Sigmoid colon (tissue), 7 donors: Measurements from ENCODE around the gene LGSN. TPM values are rescaled to one million over a fixed set of nuclear protein-coding genes. Genes with fewer than 3 reads are reported as not detected.
"Not testable (repeated sequence)": the region's sequence is repeated elsewhere in the genome, so short reads cannot be mapped to it uniquely, and the experiment has no call there.

Experiments
- DNase-seq: peaks from one replicate; pipeline ENCODE4 v3.0.0-alpha.2; 2019
- H3K27ac ChIP-seq, 4 donors: fragments of 200-600 bp; sonication (generic); one replicate each; pipeline ENCODE4 v1.5.1; 2016 to 2019; ENCODE audit warnings: mild to moderate bottlenecking in 1 of 4
- H3K27me3 ChIP-seq, 3 donors: fragments of 200-600 bp; sonication (generic); one replicate each; pipeline ENCODE4 v1.5.1; 2019; ENCODE audit warnings: mild to moderate bottlenecking in 1 of 3
- H3K36me3 ChIP-seq, 4 donors: fragments of 200-600 bp; sonication (generic); one replicate each; pipeline ENCODE4 v1.5.1; 2016 to 2019
- H3K4me1 ChIP-seq, 4 donors: fragments of 200-600 bp; sonication (generic); one replicate each; pipeline ENCODE4 v1.5.1; 2017 to 2019
- H3K4me3 ChIP-seq, 4 donors: fragments of 200-600 bp; sonication (generic); one replicate each; pipeline ENCODE4 v1.5.1; 2017 to 2019; ENCODE audit warnings: mild to moderate bottlenecking in 2 of 4, moderate library complexity in 1 of 4
- H3K9me3 ChIP-seq, 4 donors: fragments of 200-600 bp in 3 of 4; sonication (generic) in 3 of 4; one replicate each; pipeline versions ENCODE4 v1.5.1 to v1.6.1; 2013 to 2019
- EP300 ChIP-seq, 4 donors: sonication (generic); formaldehyde crosslinking; IDR thresholded peaks; one replicate each; pipeline ENCODE4 v1.6.1; 2017; ENCODE audit warnings: antibody characterized with exemption in 4 of 4
- POLR2A ChIP-seq, 2 donors: fragments of 450-650 bp; IDR thresholded peaks; one replicate each; pipeline ENCODE4 v1.6.1; 2016; ENCODE audit warnings: antibody characterized with exemption in 2 of 2, mild to moderate bottlenecking in 2 of 2, moderate library complexity in 2 of 2
- POLR2AphosphoS5 ChIP-seq, 4 donors: sonication (generic); formaldehyde crosslinking; IDR thresholded peaks; one replicate each; pipeline ENCODE4 v1.6.1; 2017; ENCODE audit warnings: antibody characterized with exemption in 4 of 4
- WGBS, 2 donors: extraction: QIAGEN DNeasy Blood & Tissue Kit; methylation state at CpG; one replicate each; pipeline ENCODE4 v1.1.7; 2013; 5-methylcytosine and 5-hydroxymethylcytosine counted together
- intact Hi-C: fragments of 100-400 bp; cut with DNase I; formaldehyde crosslinking; loops from one replicate; pipeline ENCODE4 v1.15.1; 2023
- polyA plus RNA-seq, 3 donors: library from polyadenylated mRNA; stranded (reverse); fragments of 200-250 nt; gene quantifications; one replicate each; pipeline ENCODE4 v1.2.3, GENCODE V29; 2013
- total RNA-seq, 4 donors: library from RNA; depleted of rRNA; stranded (reverse); fragments of >200 nt; gene quantifications; one replicate each; pipeline ENCODE4 v1.1.0, GENCODE V29; 2016
- TF ChIP-seq, protein P1 (sequence below), 4 experiments: fragments of 450-650 bp in 3 of 4; fragments of 200-600 bp in 1 of 4; IDR thresholded peaks; one replicate each; pipeline ENCODE4 v1.5.1; 2016 to 2019; ENCODE audit warnings: antibody characterized with exemption in 4 of 4, mild to moderate bottlenecking in 3 of 4, moderate library complexity in 2 of 4
- donor health status: healthy with polysubstance abuse.
- donor health status: Bipolar disorder and iron deficiency.
- donor health status: healthy.

The LGSN gene
- total and polyA plus RNA-seq, 7 donors, result 0.12 TPM; not detected in 6

DNA sequence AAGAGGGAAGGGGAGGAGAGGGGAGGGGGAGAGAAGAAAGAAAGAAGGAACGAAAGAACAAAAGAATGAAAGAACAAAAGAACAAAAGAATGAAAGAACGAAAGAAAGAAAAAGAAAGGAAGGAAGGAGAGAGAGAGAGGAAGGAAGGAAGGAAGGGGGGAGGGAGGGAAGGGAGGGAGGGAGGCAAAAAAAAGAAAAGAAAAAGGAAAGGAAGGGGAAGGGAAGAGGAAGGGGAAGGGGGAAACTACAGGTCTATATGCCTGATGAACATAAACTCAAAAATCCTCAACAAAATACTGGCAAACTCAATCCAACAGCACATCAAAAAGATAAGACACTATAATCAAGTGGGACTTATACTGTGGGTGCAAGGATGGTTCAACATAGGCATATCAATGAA is 13.7 kb upstream of the LGSN start:
- intact Hi-C loops, result no loop called here
- Histone ChIP-seq H3K27ac (no peak overlapping the region), H3K4me1 (no peaks in the 10 kb centered on the region), H3K9me3 (no peaks in the 10 kb centered on the region), H3K27me3 (no peaks in the 10 kb centered on the region), H3K4me3 (no peak overlapping the region), H3K36me3 (no peaks in the 10 kb centered on the region)
- no peak for TF ChIP-seq POLR2AphosphoS5 (IDR thresholded peaks at IDR 0.05)
- no peak for TF ChIP-seq POLR2A (IDR thresholded peaks at IDR 0.05)
- no peak for TF ChIP-seq EP300 (IDR thresholded peaks at IDR 0.05)
- TF ChIP-seq, protein P1, sequence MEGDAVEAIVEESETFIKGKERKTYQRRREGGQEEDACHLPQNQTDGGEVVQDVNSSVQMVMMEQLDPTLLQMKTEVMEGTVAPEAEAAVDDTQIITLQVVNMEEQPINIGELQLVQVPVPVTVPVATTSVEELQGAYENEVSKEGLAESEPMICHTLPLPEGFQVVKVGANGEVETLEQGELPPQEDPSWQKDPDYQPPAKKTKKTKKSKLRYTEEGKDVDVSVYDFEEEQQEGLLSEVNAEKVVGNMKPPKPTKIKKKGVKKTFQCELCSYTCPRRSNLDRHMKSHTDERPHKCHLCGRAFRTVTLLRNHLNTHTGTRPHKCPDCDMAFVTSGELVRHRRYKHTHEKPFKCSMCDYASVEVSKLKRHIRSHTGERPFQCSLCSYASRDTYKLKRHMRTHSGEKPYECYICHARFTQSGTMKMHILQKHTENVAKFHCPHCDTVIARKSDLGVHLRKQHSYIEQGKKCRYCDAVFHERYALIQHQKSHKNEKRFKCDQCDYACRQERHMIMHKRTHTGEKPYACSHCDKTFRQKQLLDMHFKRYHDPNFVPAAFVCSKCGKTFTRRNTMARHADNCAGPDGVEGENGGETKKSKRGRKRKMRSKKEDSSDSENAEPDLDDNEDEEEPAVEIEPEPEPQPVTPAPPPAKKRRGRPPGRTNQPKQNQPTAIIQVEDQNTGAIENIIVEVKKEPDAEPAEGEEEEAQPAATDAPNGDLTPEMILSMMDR (IDR thresholded peaks at IDR 0.05), result no peak
- 82 to 94% methylated on average over 2 of the region's 2 CpGs for WGBS, 2 donors
- no peak for DNase-seq

- H3K27me3 ChIP-seq, H3K9me3 ChIP-seq, H3K36me3 ChIP-seq, intact Hi-C loops, H3K4me3 ChIP-seq, DNase-seq, H3K4me1 ChIP-seq, H3K27ac ChIP-seq: not testable (repeated sequence)
- 94 to 96% methylated on average over 15 of the region's 15 CpGs for WGBS, 2 donors
These were observed 6.8 kb upstream of the LGSN start for GRCh38 chr6:63326630-63327029.

DNA sequence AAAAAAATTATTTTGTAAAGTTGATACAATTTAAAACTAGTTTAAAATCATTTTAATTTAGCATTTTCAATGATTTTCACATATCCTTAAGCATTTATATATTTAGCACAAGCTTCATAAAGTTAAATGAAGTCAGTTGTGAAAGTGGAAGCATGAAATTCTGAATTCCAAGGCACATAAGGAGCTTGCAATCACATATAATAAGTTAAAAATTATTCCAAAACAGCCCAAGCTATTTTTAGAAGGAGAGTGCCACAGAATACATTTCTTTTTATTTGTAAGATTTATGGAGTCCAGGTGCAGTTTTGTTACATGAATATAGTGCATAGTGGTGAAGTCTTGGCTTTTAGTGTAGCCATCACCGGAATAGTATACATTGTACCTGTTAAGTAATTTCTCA is 3.2 kb upstream of the LGSN start:
- intact Hi-C loops, result no loop called here
- DNase-seq, result no peak
- 54 to 90% methylated on average over 1 of the region's 1 CpG for WGBS, 2 donors
- peaks cover 0 to 1% (median 0%) of the 10 kb centered on the region in 4 donors for H3K9me3 ChIP-seq
- no peaks in the 10 kb centered on the region for H3K27me3 ChIP-seq
- no peak overlapping the region for H3K4me3 ChIP-seq
- no peaks in the 10 kb centered on the region for H3K36me3 ChIP-seq
- TF ChIP-seq POLR2AphosphoS5 (IDR thresholded peaks at IDR 0.05) (no peak), POLR2A (IDR thresholded peaks at IDR 0.05) (no peak), EP300 (IDR thresholded peaks at IDR 0.05) (no peak)
- TF ChIP-seq, protein P1 (IDR thresholded peaks at IDR 0.05), result no peak
- H3K27ac ChIP-seq, result no peak overlapping the region
- no peaks in the 10 kb centered on the region for H3K4me1 ChIP-seq

DNA sequence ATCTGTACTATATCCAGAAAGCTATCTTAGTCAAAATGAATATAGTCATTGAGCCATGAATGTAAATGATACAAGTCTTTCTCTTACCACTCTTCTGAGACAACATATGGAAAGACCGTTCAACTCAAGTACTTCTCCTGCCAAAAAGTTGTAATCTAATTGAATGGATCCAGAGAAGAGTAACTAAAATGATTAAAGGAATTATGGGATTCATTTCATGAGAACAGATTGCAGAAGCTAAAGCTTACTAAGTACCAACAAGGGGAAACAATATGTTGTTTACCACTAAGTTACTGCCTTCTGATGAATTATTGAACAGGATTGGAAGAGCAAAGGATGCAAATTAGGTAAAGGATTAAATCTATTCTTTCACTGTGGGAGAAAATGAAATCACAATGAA is 2.0 kb upstream of the LGSN start:
- 91 to 92% methylated on average over 1 of the region's 1 CpG for WGBS, 2 donors
- H3K27ac ChIP-seq, result no peak overlapping the region
- H3K27me3 ChIP-seq, result no peaks in the 10 kb centered on the region
- no peaks in the 10 kb centered on the region for H3K36me3 ChIP-seq
- intact Hi-C loops, result no loop called here
- no peaks in the 10 kb centered on the region for H3K4me1 ChIP-seq
- H3K4me3 ChIP-seq, result no peak overlapping the region
- no peak for TF ChIP-seq EP300 (IDR thresholded peaks at IDR 0.05)
- TF ChIP-seq, protein P1 (IDR thresholded peaks at IDR 0.05), result no peak
- no peak for DNase-seq
- peaks cover 0 to 1% (median 0%) of the 10 kb centered on the region in 4 donors for H3K9me3 ChIP-seq

- Histone ChIP-seq H3K36me3 (no peaks in the 10 kb centered on the region), H3K27ac (no peak overlapping the region), H3K4me1 (no peaks in the 10 kb centered on the region), H3K4me3 (no peak overlapping the region), H3K9me3 (no peaks in the 10 kb centered on the region), H3K27me3 (no peaks in the 10 kb centered on the region)
- DNase-seq, result no peak
- 36 to 48% methylated on average over 1 of the region's 1 CpG for WGBS, 2 donors
- TF ChIP-seq, protein P1 (IDR thresholded peaks at IDR 0.05), result no peak
- TF ChIP-seq POLR2A (IDR thresholded peaks at IDR 0.05) (no peak), POLR2AphosphoS5 (IDR thresholded peaks at IDR 0.05) (no peak), EP300 (IDR thresholded peaks at IDR 0.05) (no peak)
- intact Hi-C loops, result no loop called here
These were observed 2.1 kb downstream of the LGSN start for GRCh38 chr6:63317641-63318040.
